HepG2 (cell line): Measurements from ENCODE around the gene PGK1. TPM values are rescaled to one million over a fixed set of nuclear protein-coding genes. Genes with fewer than 3 reads are reported as not detected.

Experiments used
- ATF7-NPFF ChIP-seq: sonication (generic); formaldehyde crosslinking; IDR thresholded peaks from 2 replicates; pipeline ENCODE4 v1.8.1; 2023; ENCODE audit warnings: mild to moderate bottlenecking, low read depth, missing genetic modification reagents, moderate library complexity
- HDAC1 ChIP-seq: sonication (generic); formaldehyde crosslinking; IDR thresholded peaks from 2 replicates; pipeline ENCODE4 v1.5.1; 2020; ENCODE audit warnings: mild to moderate bottlenecking, missing genetic modification reagents
- HNF4A ChIP-seq: sonication (generic); formaldehyde crosslinking; IDR thresholded peaks from 2 replicates; pipeline ENCODE4 v1.4.0; 2020; ENCODE audit warnings: missing genetic modification reagents
- ISX ChIP-seq: sonication (generic); formaldehyde crosslinking; conservative IDR thresholded peaks from 2 replicates; pipeline ENCODE4 v1.5.0; 2020; ENCODE audit warnings: missing genetic modification reagents
- KMT2A ChIP-seq: sonication (generic); formaldehyde crosslinking; IDR thresholded peaks from 2 replicates; pipeline ENCODE4 v1.4.0; 2020; ENCODE audit warnings: missing genetic modification reagents
- NR2F6 ChIP-seq, 2 experiments: IDR thresholded peaks; 2 replicates each; pipeline ENCODE4 v1.6.1; 2016; ENCODE audit warnings: antibody characterized with exemption in 1 of 2, mild to moderate bottlenecking in 1 of 2
- PCBP2 ChIP-seq: fragments of 200-400 bp; formaldehyde crosslinking; optimal IDR thresholded peaks from 2 replicates; pipeline ENCODE3; 2018; ENCODE audit warnings: low read length, low read depth; ENCODE audit not compliant: poor library complexity, severe bottlenecking
- PHF5A ChIP-seq: IDR thresholded peaks from one replicate; pipeline ENCODE4 v1.6.1; 2018; ENCODE audit warnings: low read depth, missing genetic modification reagents; ENCODE audit not compliant: unreplicated experiment
- TAF1 ChIP-seq: sonication (generic); formaldehyde crosslinking; IDR thresholded peaks from 2 replicates; pipeline ENCODE4 v1.4.0; 2020; ENCODE audit warnings: missing genetic modification reagents
- ZFY ChIP-seq: sonication (generic); formaldehyde crosslinking; IDR thresholded peaks from 2 replicates; pipeline ENCODE4 v1.4.0; 2020; ENCODE audit warnings: missing genetic modification reagents
- ZNF260 ChIP-seq: sonication (generic); formaldehyde crosslinking; IDR thresholded peaks from 2 replicates; pipeline ENCODE4 v1.4.0; 2020; ENCODE audit warnings: missing genetic modification reagents, low read depth, mild to moderate bottlenecking, borderline replicate concordance
- ZNF274 ChIP-seq: sonication (generic); formaldehyde crosslinking; IDR thresholded peaks from 2 replicates; pipeline ENCODE4 v1.5.1; 2020; ENCODE audit warnings: mild to moderate bottlenecking, missing genetic modification reagents
- ZNF382 ChIP-seq: sonication (generic); formaldehyde crosslinking; IDR thresholded peaks from 2 replicates; pipeline ENCODE4 v1.5.0; 2020; ENCODE audit warnings: missing genetic modification reagents, mild to moderate bottlenecking, borderline replicate concordance
- ZNF562 ChIP-seq: sonication (generic); formaldehyde crosslinking; IDR thresholded peaks from 2 replicates; pipeline ENCODE4 v1.8.0; 2022; ENCODE audit warnings: missing genetic modification reagents, borderline replicate concordance
- ZNF629 ChIP-seq: sonication (generic); formaldehyde crosslinking; conservative IDR thresholded peaks from 2 replicates; pipeline ENCODE4 v1.5.0; 2020; ENCODE audit warnings: missing genetic modification reagents
- ZNF883 ChIP-seq: sonication (generic); formaldehyde crosslinking; IDR thresholded peaks from 2 replicates; pipeline ENCODE4 v1.5.1; 2020; ENCODE audit warnings: mild to moderate bottlenecking, missing genetic modification reagents; ENCODE audit errors: not compliant biosample characterization
- ZZZ3 ChIP-seq: sonication (generic); formaldehyde crosslinking; IDR thresholded peaks from 2 replicates; pipeline ENCODE4 v1.4.0; 2020; ENCODE audit warnings: missing genetic modification reagents, mild to moderate bottlenecking, borderline replicate concordance
- polyA plus RNA-seq, 8 experiments: library from polyadenylated mRNA; depleted of rRNA in 3 of 8; stranded (reverse) in 7 of 8; unstranded in 1 of 8; fragments of >200 nt; fragmentation: Illumina TruSeq in 4 of 8; extraction: Trizol in 4 of 8; gene quantifications; 2 replicates each; pipeline versions ENCODE4 v1.2.1 to v1.2.3, GENCODE V29; 2011 to 2016; ENCODE audit warnings: low read depth in 4 of 8, missing spikeins in 1 of 8, mixed read lengths in 1 of 8; ENCODE audit not compliant: insufficient read depth in 1 of 8
- total RNA-seq, 5 experiments: library from RNA; depleted of rRNA; stranded (reverse); fragments of >200 nt; fragmentation: Illumina TruSeq; extraction: Trizol; gene quantifications; 2 replicates each; pipeline ENCODE4 v1.2.3, GENCODE V29; 2016; ENCODE audit warnings: low read depth in 1 of 5
- TF ChIP-seq, protein P1 (sequence below): sonication (generic); formaldehyde crosslinking; IDR thresholded peaks from 2 replicates; pipeline ENCODE4 v1.4.0; 2020; ENCODE audit warnings: mild to moderate bottlenecking, missing genetic modification reagents, borderline replicate concordance
- TF ChIP-seq, protein P2 (sequence below): sonication (generic); formaldehyde crosslinking; IDR thresholded peaks from 2 replicates; pipeline ENCODE4 v1.8.0; 2022; ENCODE audit warnings: low read depth, missing genetic modification reagents
- TF ChIP-seq, protein P3 (sequence below): sonication (generic); formaldehyde crosslinking; conservative IDR thresholded peaks from 2 replicates; pipeline ENCODE4 v1.8.0; 2022; ENCODE audit warnings: mild to moderate bottlenecking, moderate library complexity, missing genetic modification reagents
- TF ChIP-seq, protein P4 (sequence below): sonication (generic); formaldehyde crosslinking; IDR thresholded peaks from 2 replicates; pipeline ENCODE4 v1.5.0; 2020; ENCODE audit warnings: missing genetic modification reagents
- TF ChIP-seq, protein P5 (sequence below): sonication (generic); formaldehyde crosslinking; conservative IDR thresholded peaks from 2 replicates; pipeline ENCODE4 v1.4.0; 2020; ENCODE audit warnings: missing genetic modification reagents

Gene PGK1
- total and polyA plus RNA-seq, 2 of the 13 experiments (the other 11 are each of a cell fraction or from before 2014, with no cell fraction given): 325 to 1,274 TPM

DNA sequence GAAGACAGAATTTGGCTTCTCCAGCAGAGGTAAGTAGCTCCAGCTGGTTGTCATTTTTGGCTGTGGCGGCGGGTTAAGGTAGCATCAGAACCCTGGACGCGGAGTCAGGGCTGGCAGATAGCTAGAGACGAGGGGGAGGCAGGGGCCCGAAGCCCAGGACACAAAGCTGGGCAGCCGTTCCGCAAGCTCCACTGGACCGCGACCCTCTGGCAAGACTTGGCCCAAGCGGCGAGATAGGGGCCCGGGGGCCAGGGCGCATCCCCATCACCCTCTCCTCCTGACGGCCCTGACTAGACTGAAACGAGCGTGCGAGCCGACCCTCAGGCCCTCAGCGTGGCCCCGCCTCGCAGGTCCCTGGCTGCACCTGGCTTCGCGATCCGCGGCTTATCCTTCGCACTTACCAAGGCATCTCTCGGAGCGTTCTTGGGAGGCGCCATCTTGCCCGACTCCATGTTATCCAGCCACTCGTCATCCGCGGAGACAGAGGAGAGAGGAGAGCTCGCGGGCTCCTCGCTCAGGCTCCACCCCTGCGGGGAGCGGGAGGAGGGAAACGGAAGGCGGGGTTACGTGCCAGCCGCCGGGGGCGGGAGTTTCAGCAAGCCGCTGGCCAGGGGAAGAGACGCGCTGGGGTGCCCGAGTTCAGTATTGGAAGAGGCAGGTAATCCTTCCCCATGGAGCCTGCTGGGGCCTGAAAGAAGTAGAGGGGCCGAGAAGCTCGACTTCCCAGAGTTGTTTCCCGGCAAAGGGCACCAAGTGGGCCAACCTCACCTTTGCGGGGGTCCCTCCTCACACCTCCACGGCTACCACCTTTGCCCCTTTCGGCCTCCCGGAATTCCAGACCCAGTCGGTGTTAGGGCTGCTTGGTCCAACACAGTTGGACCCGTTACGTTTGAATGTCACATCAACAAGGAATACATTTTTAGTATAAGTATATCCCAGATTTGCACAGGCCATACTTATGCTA lies 35.4 kb downstream of the PGK1 start, which contains the start of gene TAF9B (continued):
- TF ChIP-seq ISX (CRISPR knock-in tag) (no peak), ZNF382 (CRISPR knock-in tag) (no peak), NR2F6 (IDR thresholded peaks at IDR 0.05) (no peak), NR2F6 (CRISPR knock-in tag; IDR thresholded peaks at IDR 0.05) (no peak), PHF5A (no peak), ZNF629 (CRISPR knock-in tag) (no peak), PCBP2 (no peak), KMT2A (CRISPR knock-in tag) (peak; percentile 54; the same call in 1 of the 2 replicates), ZZZ3 (CRISPR knock-in tag) (no peak), ZNF274 (CRISPR knock-in tag) (peak; percentile 37; the same call in 1 of the 2 replicates), TAF1 (peak; percentile 89), HDAC1 (no peak), HNF4A (CRISPR knock-in tag) (no peak), ZNF883 (CRISPR knock-in tag) (no peak), ZNF260 (no peak), ZNF562 (no peak), ZFY (CRISPR knock-in tag) (peak; percentile 75), ATF7-NPFF (CRISPR knock-in tag) (peak; percentile 37; the same call in 1 of the 2 replicates)
- TF ChIP-seq, protein P1, sequence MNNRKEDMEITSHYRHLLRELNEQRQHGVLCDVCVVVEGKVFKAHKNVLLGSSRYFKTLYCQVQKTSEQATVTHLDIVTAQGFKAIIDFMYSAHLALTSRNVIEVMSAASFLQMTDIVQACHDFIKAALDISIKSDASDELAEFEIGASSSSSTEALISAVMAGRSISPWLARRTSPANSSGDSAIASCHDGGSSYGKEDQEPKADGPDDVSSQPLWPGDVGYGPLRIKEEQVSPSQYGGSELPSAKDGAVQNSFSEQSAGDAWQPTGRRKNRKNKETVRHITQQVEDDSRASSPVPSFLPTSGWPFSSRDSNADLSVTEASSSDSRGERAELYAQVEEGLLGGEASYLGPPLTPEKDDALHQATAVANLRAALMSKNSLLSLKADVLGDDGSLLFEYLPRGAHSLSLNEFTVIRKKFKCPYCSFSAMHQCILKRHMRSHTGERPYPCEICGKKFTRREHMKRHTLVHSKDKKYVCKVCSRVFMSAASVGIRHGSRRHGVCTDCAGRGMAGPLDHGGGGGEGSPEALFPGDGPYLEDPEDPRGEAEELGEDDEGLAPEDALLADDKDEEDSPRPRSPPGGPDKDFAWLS (CRISPR knock-in tag): no peak
- TF ChIP-seq, protein P2, sequence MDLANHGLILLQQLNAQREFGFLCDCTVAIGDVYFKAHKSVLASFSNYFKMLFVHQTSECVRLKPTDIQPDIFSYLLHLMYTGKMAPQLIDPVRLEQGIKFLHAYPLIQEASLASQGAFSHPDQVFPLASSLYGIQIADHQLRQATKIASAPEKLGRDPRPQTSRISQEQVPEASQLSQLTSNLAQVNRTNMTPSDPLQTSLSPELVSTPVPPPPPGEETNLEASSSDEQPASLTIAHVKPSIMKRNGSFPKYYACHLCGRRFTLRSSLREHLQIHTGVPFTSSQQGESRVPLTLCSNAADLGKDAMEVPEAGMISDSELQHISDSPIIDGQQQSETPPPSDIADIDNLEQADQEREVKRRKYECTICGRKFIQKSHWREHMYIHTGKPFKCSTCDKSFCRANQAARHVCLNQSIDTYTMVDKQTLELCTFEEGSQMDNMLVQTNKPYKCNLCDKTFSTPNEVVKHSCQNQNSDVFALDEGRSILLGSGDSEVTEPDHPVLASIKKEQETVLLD (CRISPR knock-in tag): no peak
- TF ChIP-seq, protein P3, sequence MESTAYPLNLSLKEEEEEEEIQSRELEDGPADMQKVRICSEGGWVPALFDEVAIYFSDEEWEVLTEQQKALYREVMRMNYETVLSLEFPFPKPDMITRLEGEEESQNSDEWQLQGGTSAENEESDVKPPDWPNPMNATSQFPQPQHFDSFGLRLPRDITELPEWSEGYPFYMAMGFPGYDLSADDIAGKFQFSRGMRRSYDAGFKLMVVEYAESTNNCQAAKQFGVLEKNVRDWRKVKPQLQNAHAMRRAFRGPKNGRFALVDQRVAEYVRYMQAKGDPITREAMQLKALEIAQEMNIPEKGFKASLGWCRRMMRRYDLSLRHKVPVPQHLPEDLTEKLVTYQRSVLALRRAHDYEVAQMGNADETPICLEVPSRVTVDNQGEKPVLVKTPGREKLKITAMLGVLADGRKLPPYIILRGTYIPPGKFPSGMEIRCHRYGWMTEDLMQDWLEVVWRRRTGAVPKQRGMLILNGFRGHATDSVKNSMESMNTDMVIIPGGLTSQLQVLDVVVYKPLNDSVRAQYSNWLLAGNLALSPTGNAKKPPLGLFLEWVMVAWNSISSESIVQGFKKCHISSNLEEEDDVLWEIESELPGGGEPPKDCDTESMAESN (CRISPR knock-in tag): peak; percentile 51; the same call in 1 of the 2 replicates
- TF ChIP-seq, protein P4, sequence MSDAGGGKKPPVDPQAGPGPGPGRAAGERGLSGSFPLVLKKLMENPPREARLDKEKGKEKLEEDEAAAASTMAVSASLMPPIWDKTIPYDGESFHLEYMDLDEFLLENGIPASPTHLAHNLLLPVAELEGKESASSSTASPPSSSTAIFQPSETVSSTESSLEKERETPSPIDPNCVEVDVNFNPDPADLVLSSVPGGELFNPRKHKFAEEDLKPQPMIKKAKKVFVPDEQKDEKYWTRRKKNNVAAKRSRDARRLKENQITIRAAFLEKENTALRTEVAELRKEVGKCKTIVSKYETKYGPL (CRISPR knock-in tag): no peak
- TF ChIP-seq, protein P5, sequence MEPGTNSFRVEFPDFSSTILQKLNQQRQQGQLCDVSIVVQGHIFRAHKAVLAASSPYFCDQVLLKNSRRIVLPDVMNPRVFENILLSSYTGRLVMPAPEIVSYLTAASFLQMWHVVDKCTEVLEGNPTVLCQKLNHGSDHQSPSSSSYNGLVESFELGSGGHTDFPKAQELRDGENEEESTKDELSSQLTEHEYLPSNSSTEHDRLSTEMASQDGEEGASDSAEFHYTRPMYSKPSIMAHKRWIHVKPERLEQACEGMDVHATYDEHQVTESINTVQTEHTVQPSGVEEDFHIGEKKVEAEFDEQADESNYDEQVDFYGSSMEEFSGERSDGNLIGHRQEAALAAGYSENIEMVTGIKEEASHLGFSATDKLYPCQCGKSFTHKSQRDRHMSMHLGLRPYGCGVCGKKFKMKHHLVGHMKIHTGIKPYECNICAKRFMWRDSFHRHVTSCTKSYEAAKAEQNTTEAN (CRISPR knock-in tag): no peak
